H1 (cell line): ENCODE measurements around the gene AOPEP. TPM values are rescaled to one million over a fixed set of nuclear protein-coding genes. Genes with fewer than 3 reads are reported as not detected.

ENCODE experiments used
- CREB1 ChIP-seq: IDR thresholded peaks from 2 replicates; pipeline ENCODE4 v1.6.1; 2012; ENCODE audit warnings: inconsistent platforms
- GTF2F1 ChIP-seq: IDR thresholded peaks from 2 replicates; pipeline ENCODE4 v1.6.1; 2012; ENCODE audit warnings: low read depth, low read length, improper control_type of control experiment, borderline replicate concordance
- HDAC2 ChIP-seq, 2 experiments: fragments of 300-600 bp in 1 of 2; sonication (generic) in 1 of 2; IDR thresholded peaks; 2 replicates each; pipeline ENCODE4 v1.6.1; 2011 to 2012; ENCODE audit warnings: low read depth in 2 of 2, low read length in 2 of 2, mild to moderate bottlenecking in 2 of 2, moderate library complexity in 2 of 2, borderline replicate concordance in 1 of 2, inconsistent platforms in 1 of 2
- SP1 ChIP-seq: IDR thresholded peaks from 2 replicates; pipeline ENCODE4 v1.6.1; 2011; ENCODE audit warnings: low read depth, low read length
- SUZ12 ChIP-seq: fragments of 200-600 bp; sonication (generic); IDR thresholded peaks from 2 replicates; pipeline ENCODE4 v1.6.1; 2012; ENCODE audit warnings: mild to moderate bottlenecking, inconsistent platforms, low read length, moderate library complexity, mixed read lengths
- polyA plus RNA-seq, 7 experiments: library from polyadenylated mRNA; depleted of rRNA in 3 of 7; stranded (reverse) in 5 of 7; unstranded in 2 of 7; fragments of >200 nt in 5 of 7; fragments of 200-250 nt in 2 of 7; gene quantifications; 1 replicate in 5 of 7; 2 replicates in 1 of 7; 4 replicates in 1 of 7; pipeline versions ENCODE4 v1.2.1 to v1.2.3, GENCODE V29; 2011 to 2013; ENCODE audit warnings: missing spikeins in 2 of 7, mixed read lengths in 2 of 7
- total RNA-seq: library from RNA; stranded (reverse); fragmentation: NEBNext Ultra II Directional; extraction: Animal tissue kit (Norgen Biotek cat#: 25700); gene quantifications from 2 replicates; pipeline ENCODE4 v1.2.1, GENCODE V29; 2021

AOPEP gene
- total and polyA plus RNA-seq, 2 of the 8 experiments (the other 6 are each of a cell fraction or from before 2014, with no cell fraction given): 6.1 to 14.3 TPM

DNA sequence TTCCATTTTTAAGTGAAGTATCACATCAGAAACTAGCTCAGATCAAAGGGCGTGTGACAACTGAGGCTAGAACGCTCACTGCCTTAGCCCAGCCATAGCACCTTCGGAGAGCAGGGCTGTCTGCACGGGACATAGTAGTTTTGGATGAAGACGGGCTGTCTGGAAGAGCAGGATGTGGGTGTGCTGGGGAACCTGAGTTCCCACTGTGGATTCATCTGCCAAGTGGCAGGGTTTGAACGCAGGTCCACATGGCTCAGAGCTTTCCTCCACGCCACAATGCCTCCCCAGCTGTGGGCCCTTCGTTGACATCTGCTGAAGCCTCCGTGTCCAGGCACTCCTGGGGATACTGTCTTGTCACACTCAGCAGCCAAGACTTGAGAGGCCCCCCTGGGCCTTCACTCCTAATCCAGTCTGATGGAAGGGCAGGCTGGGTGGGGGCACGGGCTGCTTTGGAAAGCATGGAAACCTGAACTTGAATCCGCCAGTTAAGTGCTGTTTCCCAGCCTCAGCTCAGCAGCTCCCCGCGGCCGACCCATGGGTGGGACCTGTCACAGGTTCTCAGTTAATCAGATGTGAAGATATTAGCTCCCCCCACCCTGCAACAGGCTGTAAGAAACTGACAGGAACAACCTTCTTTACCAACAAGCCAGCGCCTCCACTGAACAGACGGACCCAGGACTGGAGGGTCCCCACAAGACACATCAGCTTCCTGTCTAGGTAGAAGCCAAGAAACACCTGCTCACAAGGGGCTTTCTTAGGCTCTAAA is 362.9 kb downstream of the AOPEP start (continued):
- no peak for TF ChIP-seq CREB1
- no peak for TF ChIP-seq SP1
- no peak for TF ChIP-seq SUZ12
- TF ChIP-seq GTF2F1: no peak
- no peak for TF ChIP-seq HDAC2 (IDR thresholded peaks at IDR 0.05; ENCODE audit: borderline replicate concordance in 1 of 2, low read depth in 2 of 2, low read length in 2 of 2)
